Memory B cell (primary cell): ENCODE data around the gene GNB4.
A peak's percentile ranks its signal among the peaks of the same experiment; 100 is the strongest.

Experiments
- ATAC-seq: fragments of 150-1000 bp; cut with Tn5 transposase; 2 replicates; pipeline ENCODE4 v1.10.0; 2021; ENCODE audit warnings: low read depth, mild to moderate bottlenecking, moderate library complexity
- DNase-seq, 2 donors: peaks; one replicate each; pipeline ENCODE4 v3.0.0; 2022; ENCODE audit warnings: low spot score in 2 of 2
- H3K27ac Mint-ChIP-seq: one replicate; pipeline ENCODE4 v1.8.0; 2022; ENCODE audit warnings: mild to moderate bottlenecking, moderate library complexity, mixed read lengths
- H3K27me3 Mint-ChIP-seq: one replicate; pipeline ENCODE4 v1.8.0; 2022; ENCODE audit warnings: mixed read lengths
- H3K36me3 Mint-ChIP-seq: one replicate; pipeline ENCODE4 v1.8.0; 2022; ENCODE audit warnings: mild to moderate bottlenecking, mixed read lengths
- H3K4me1 Mint-ChIP-seq: one replicate; pipeline ENCODE4 v1.8.0; 2022; ENCODE audit warnings: mixed read lengths
- H3K4me3 Mint-ChIP-seq: one replicate; pipeline ENCODE4 v1.8.0; 2022; ENCODE audit warnings: mild to moderate bottlenecking, moderate library complexity, mixed read lengths
- H3K9me3 Mint-ChIP-seq: one replicate; pipeline ENCODE4 v1.8.0; 2022; ENCODE audit warnings: mixed read lengths

GNB4 gene

DNA sequence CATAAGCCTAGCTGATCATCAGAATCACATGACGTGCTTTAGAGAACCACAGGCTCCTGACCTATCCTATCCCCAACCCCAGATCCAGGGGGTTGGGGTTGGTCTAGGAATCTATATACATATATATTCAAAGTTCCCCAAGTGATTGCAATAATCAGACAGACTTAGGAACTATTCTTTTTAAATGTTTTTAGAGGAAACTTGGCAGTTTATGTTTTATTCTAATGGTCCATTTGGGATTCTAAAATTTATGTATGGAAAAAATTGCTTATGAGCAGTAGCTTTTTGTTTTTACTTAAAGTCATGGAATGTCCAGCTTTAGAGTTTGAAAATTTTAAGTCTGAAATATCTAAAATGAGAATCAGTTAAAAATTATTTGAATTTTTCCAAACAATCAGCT, 81.6 kb downstream of the GNB4 start:
- no peak overlapping the region for H3K27ac Mint-ChIP-seq
- H3K36me3 Mint-ChIP-seq: peaks cover 16% of the 10 kb centered on the region
- DNase-seq: no peak
- H3K9me3 Mint-ChIP-seq: no peaks in the 10 kb centered on the region
- H3K27me3 Mint-ChIP-seq: no peaks in the 10 kb centered on the region
- H3K4me3 Mint-ChIP-seq: no peak overlapping the region
- ATAC-seq: no peak
- no peaks in the 10 kb centered on the region for H3K4me1 Mint-ChIP-seq

DNA sequence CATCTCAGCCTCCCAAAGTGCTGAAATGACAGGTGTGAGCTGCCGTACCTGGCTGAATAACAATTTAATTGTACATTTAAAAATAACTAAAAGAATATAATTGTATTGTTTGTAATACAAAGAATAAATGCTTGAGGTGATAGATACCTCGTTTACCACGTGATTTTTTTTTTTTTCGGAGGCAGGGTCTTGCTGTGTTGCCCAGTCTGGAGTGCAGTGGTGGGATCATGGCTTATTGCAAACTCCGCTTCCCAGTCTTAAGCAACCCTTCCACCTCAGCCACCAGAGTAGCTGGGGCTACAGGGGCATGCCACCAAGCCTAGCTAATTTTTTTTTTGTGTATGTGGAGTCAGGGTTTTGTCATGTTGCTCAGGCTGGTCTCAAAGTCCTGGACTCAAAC, 87.9 kb downstream of the GNB4 start:
- peaks cover 26% of the 10 kb centered on the region for H3K36me3 Mint-ChIP-seq
- ATAC-seq: no peak
- H3K27me3 Mint-ChIP-seq: no peaks in the 10 kb centered on the region
- DNase-seq: no peak
- no peak overlapping the region for H3K4me3 Mint-ChIP-seq
- no peaks in the 10 kb centered on the region for H3K9me3 Mint-ChIP-seq
- H3K4me1 Mint-ChIP-seq: no peaks in the 10 kb centered on the region
- no peak overlapping the region for H3K27ac Mint-ChIP-seq

DNA sequence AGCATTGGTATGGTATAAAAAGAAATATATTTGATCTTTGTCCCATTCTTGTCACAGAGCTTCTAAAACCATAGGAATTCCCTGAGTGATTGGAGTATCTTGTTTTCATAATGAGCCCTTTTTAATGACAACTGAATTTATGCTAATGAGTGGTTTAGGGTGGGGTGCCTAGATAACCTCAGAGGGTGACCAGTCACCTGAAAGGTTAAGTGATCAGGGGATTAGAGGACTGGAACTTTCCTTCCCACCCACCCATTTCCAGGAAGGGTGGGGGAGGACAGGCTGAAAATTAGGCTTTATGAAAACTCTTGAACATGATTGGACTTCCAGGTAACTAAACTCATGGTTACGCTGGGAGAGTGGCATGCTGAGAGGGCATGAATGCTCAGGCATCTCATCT, 95.3 kb downstream of the GNB4 start:
- Mint-ChIP-seq H3K4me1 (peaks cover 17% of the 10 kb centered on the region), H3K27ac (no peak overlapping the region), H3K36me3 (peaks cover 46% of the 10 kb centered on the region), H3K27me3 (no peaks in the 10 kb centered on the region), H3K9me3 (no peaks in the 10 kb centered on the region), H3K4me3 (no peak overlapping the region)
- ATAC-seq (no peak), DNase-seq (no peak)

DNA sequence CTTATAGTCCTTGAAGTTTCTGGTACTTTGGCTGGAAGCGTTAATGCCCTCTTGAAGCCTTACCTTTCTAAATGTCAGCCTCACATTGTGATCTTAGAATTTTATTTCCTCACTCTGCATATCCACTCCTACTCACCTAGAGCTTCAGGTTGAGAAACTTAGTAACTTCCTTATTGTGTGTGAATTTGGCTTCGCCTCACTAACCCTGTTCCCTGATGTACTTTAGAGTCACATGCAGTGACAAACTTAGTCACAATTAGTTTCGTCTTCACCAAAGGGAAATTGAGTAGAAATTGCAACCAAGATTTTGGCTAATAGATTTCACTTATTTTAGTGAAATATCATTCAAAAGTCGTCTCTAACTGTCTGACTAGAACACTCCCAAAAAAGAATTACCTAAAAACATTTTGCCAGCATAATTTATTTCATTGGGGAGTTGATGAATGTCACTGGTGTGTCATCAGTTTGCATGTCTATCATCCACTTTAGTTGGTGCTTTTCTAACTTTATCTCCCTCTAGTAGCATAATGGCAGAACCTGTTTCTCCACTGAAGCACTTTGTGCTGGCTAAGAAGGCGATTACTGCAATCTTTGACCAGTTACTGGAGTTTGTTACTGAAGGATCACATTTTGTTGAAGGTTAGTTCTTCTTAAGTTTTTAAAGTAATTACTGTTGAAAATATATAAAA, 102.8 kb downstream of the GNB4 start:
- ATAC-seq (peak; percentile 81), DNase-seq (peak in 1 of 2 donors; percentile 50)
- Mint-ChIP-seq H3K4me3 (peak overlapping the region; percentile 97), H3K27ac (peak overlapping the region; percentile 97), H3K4me1 (peaks cover 12% of the 10 kb centered on the region), H3K36me3 (peaks cover 15% of the 10 kb centered on the region), H3K27me3 (no peaks in the 10 kb centered on the region), H3K9me3 (no peaks in the 10 kb centered on the region)

DNA sequence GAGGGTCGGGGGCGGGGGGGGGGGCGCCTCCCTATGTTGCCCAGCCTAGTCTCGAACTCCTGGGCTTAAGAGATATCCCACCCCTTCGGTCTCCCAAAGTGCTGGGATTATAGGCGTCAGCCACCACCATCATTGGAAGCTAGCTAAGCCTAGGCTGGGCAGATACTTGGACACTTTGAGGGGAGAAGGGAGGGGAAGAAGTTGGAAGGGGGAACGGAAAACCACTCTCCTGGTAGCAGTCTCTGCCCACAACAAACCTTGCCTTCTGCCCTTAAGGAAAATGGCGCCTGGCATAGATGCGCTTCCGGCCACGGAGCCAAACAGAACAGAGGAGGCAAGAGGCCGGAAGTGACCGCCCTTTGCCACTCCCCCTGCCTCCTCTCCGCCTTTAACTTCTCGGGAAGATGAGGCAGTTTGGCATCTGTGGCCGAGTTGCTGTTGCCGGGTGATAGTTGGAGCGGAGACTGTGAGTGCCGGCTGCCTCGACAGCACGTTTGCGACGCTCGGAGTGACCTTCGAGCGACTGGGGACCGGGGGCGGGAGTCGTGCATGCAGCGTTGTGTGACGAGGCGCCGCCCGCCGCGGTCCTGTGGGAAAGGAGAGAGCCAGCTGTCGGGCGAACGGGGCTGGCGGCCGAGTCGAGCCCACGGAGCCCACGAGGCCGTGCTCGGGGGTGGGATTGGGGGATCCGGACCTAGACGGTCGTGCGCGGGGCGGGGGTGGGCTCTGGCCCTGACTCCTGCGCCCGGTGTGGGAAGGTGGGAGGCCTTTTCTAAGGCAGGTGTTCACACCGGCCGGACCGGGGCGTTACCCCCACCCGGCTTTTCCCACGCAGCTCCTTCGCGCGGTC, 103.7 kb downstream of the GNB4 start, which contains the start of gene MFN1:
MFN1 (plus strand) TSS at position 365 of the 850 bp plus-strand sequence. CDS start 1,143 bp downstream, outside the sequence.
- DNase-seq (peak; percentile 73 to 75), ATAC-seq (peak; percentile 88)
- Mint-ChIP-seq H3K27ac (peak within 1 kb of the TSS; percentile 97), H3K27me3 (no peaks in the 10 kb centered on the region), H3K9me3 (no peaks in the 10 kb centered on the region), H3K4me3 (peak within 1 kb of the TSS; percentile 97), H3K4me1 (peaks cover 12% of the 10 kb centered on the region), H3K36me3 (peaks cover 11% of the 10 kb centered on the region)
